HEK293 (cell line): Measurements from ENCODE around the gene TCF7L2.

Source experiments
- HOXD13 ChIP-seq: sonication (generic); formaldehyde crosslinking; IDR thresholded peaks from 2 replicates; pipeline ENCODE4 v1.8.0; 2022; ENCODE audit warnings: missing genetic modification reagents, borderline replicate concordance
- KLF7 ChIP-seq: fragments of 450-650 bp; formaldehyde crosslinking; IDR thresholded peaks from 2 replicates; pipeline ENCODE4 v1.5.1; 2016; ENCODE audit warnings: missing biosample characterization, missing genetic modification characterization, borderline replicate concordance
- PBX3 ChIP-seq: sonication (generic); formaldehyde crosslinking; IDR thresholded peaks from 2 replicates; pipeline ENCODE4 v1.8.1; 2022; ENCODE audit warnings: mild to moderate bottlenecking, moderate library complexity, missing genetic modification reagents
- PRDM10 ChIP-seq: fragments of 450-650 bp; formaldehyde crosslinking; IDR thresholded peaks from 2 replicates; pipeline ENCODE4 v1.5.1; 2016; ENCODE audit warnings: missing biosample characterization, missing genetic modification characterization
- SP2 ChIP-seq: fragments of 450-650 bp; formaldehyde crosslinking; IDR thresholded peaks from 2 replicates; pipeline ENCODE4 v1.5.1; 2016; ENCODE audit warnings: missing biosample characterization, missing genetic modification characterization
- TRIM28 ChIP-seq: IDR thresholded peaks from 2 replicates; pipeline ENCODE4 v1.6.1; 2011; ENCODE audit warnings: low read length, control low read depth, borderline replicate concordance
- YY1 ChIP-seq: fragments of 450-650 bp; formaldehyde crosslinking; IDR thresholded peaks from 2 replicates; pipeline ENCODE4 v1.5.1; 2018; ENCODE audit warnings: missing biosample characterization, missing genetic modification characterization
- ZBTB17 ChIP-seq: fragments of 450-650 bp; formaldehyde crosslinking; IDR thresholded peaks from 2 replicates; pipeline ENCODE4 v1.5.1; 2016; ENCODE audit warnings: missing biosample characterization, missing genetic modification characterization
- ZBTB26 ChIP-seq: fragments of 450-650 bp; formaldehyde crosslinking; optimal IDR thresholded peaks from 2 replicates; pipeline ENCODE3; 2016; ENCODE audit warnings: missing biosample characterization, mild to moderate bottlenecking, missing genetic modification characterization
- ZBTB44 ChIP-seq: fragments of 450-650 bp; IDR thresholded peaks from 2 replicates; pipeline ENCODE4 v1.5.1; 2018; ENCODE audit warnings: missing biosample characterization, mild to moderate bottlenecking, missing genetic modification characterization
- ZFP69B ChIP-seq: fragments of 450-650 bp; formaldehyde crosslinking; IDR thresholded peaks from 2 replicates; pipeline ENCODE4 v1.5.1; 2016; ENCODE audit warnings: missing biosample characterization, missing genetic modification characterization
- ZNF16 ChIP-seq: fragments of 450-650 bp; formaldehyde crosslinking; IDR thresholded peaks from 2 replicates; pipeline ENCODE4 v1.5.1; 2016; ENCODE audit warnings: low read depth, missing biosample characterization, missing genetic modification characterization
- ZNF18 ChIP-seq: fragments of 450-650 bp; formaldehyde crosslinking; IDR thresholded peaks from 2 replicates; pipeline ENCODE4 v1.5.1; 2016; ENCODE audit warnings: missing biosample characterization, missing genetic modification characterization
- ZNF184 ChIP-seq: fragments of 450-650 bp; IDR thresholded peaks from 2 replicates; pipeline ENCODE4 v1.5.1; 2018; ENCODE audit warnings: missing biosample characterization, mild to moderate bottlenecking, missing genetic modification characterization
- ZNF26 ChIP-seq: fragments of 450-650 bp; formaldehyde crosslinking; IDR thresholded peaks from 2 replicates; pipeline ENCODE4 v1.5.1; 2016; ENCODE audit warnings: missing biosample characterization, missing genetic modification characterization
- ZNF341 ChIP-seq: fragments of 450-650 bp; formaldehyde crosslinking; IDR thresholded peaks from 2 replicates; pipeline ENCODE4; 2016; ENCODE audit warnings: low read depth, missing biosample characterization, missing genetic modification characterization
- ZNF366 ChIP-seq: fragments of 450-650 bp; formaldehyde crosslinking; conservative IDR thresholded peaks from 2 replicates; pipeline ENCODE4 v1.5.1; 2016; ENCODE audit warnings: missing biosample characterization, missing genetic modification characterization
- ZNF37A ChIP-seq: fragments of 450-650 bp; IDR thresholded peaks from 2 replicates; pipeline ENCODE4 v1.5.1; 2018; ENCODE audit warnings: missing biosample characterization, missing genetic modification characterization
- ZNF394 ChIP-seq: fragments of 450-650 bp; formaldehyde crosslinking; IDR thresholded peaks from 2 replicates; pipeline ENCODE4 v1.5.1; 2016; ENCODE audit warnings: missing biosample characterization, missing genetic modification characterization, mild to moderate bottlenecking, moderate library complexity, borderline replicate concordance
- ZNF48 ChIP-seq: fragments of 450-650 bp; formaldehyde crosslinking; IDR thresholded peaks from 2 replicates; pipeline ENCODE4 v1.5.1; 2016; ENCODE audit warnings: missing biosample characterization, missing genetic modification characterization
- ZNF488 ChIP-seq: fragments of 450-650 bp; formaldehyde crosslinking; IDR thresholded peaks from 2 replicates; pipeline ENCODE4 v1.5.1; 2016; ENCODE audit warnings: missing biosample characterization, missing genetic modification characterization
- ZNF529 ChIP-seq: fragments of 450-650 bp; formaldehyde crosslinking; IDR thresholded peaks from 2 replicates; pipeline ENCODE4 v1.5.1; 2017; ENCODE audit warnings: missing genetic modification characterization, missing biosample characterization; ENCODE audit not compliant: insufficient replicate concordance
- ZNF544 ChIP-seq: fragments of 450-650 bp; formaldehyde crosslinking; IDR thresholded peaks from 2 replicates; pipeline ENCODE4 v1.5.0; 2017; ENCODE audit warnings: missing biosample characterization, missing genetic modification characterization
- ZNF558 ChIP-seq: fragments of 450-650 bp; formaldehyde crosslinking; IDR thresholded peaks from 2 replicates; pipeline ENCODE4 v1.5.1; 2016; ENCODE audit warnings: missing biosample characterization, missing genetic modification characterization
- ZNF585B ChIP-seq: fragments of 450-650 bp; formaldehyde crosslinking; IDR thresholded peaks from 2 replicates; pipeline ENCODE4 v1.5.1; 2016; ENCODE audit warnings: missing biosample characterization, missing genetic modification characterization
- ZNF837 ChIP-seq: fragments of 450-650 bp; formaldehyde crosslinking; IDR thresholded peaks from 2 replicates; pipeline ENCODE4 v1.5.1; 2016; ENCODE audit warnings: missing biosample characterization, missing genetic modification characterization
- ZSCAN5A ChIP-seq: fragments of 450-650 bp; formaldehyde crosslinking; IDR thresholded peaks from 2 replicates; pipeline ENCODE4 v1.5.1; 2016; ENCODE audit warnings: missing biosample characterization, missing genetic modification characterization

The TCF7L2 gene

GRCh38 chr10:113073549-113074189 is 123.6 kb downstream of the TCF7L2 start (continued):
- TF ChIP-seq ZSCAN5A (no peak), ZBTB17 (tag by site-specific recombination) (peak; percentile 58; the same call in 1 of the 2 replicates), YY1 (no peak), ZNF394 (tag by site-specific recombination) (peak; percentile 77), ZNF837 (no peak), ZNF18 (tag by site-specific recombination) (peak; percentile 64; the same call in 1 of the 2 replicates), ZNF488 (tag by site-specific recombination) (no peak), ZNF529 (tag by site-specific recombination) (no peak), HOXD13 (no peak), PRDM10 (tag by site-specific recombination) (peak; percentile 88), ZBTB26 (tag by site-specific recombination) (no peak), ZNF544 (tag by site-specific recombination) (no peak), ZNF48 (tag by site-specific recombination) (no peak), ZNF37A (no peak), SP2 (tag by site-specific recombination) (no peak), TRIM28 (peak; percentile 82), PBX3 (CRISPR knock-in tag) (no peak), ZNF184 (tag by site-specific recombination) (no peak), KLF7 (peak; percentile 84), ZNF558 (tag by site-specific recombination) (no peak), ZNF26 (tag by site-specific recombination) (no peak), ZBTB44 (tag by site-specific recombination) (0 out of 2 replicates have a peak, but pooled peaks have one; percentile 25), ZNF16 (tag by site-specific recombination) (no peak), ZNF341 (no peak; the same call in 1 of the 2 replicates), ZNF366 (peak; percentile 12; the same call in 1 of the 2 replicates), ZNF585B (tag by site-specific recombination) (no peak), ZFP69B (tag by site-specific recombination) (0 out of 2 replicates have a peak, but pooled peaks have one; percentile 29)
